Astrocyte (in vitro differentiated cells and primary cell): ENCODE data around the gene RAB9B. TPM values are rescaled to one million over a fixed set of nuclear protein-coding genes. Genes with fewer than 3 reads are reported as not detected.

Source experiments
- DNase-seq: peaks from one replicate; pipeline ENCODE4 v3.0.0-alpha.2; 2010; ENCODE audit warnings: low read depth
- FAIRE-seq: peaks from 2 replicates; lab custom pipeline; 2011; peaks lifted over from hg19 to GRCh38; lab: Jason Lieb, UNC
- H2AFZ ChIP-seq: 2 replicates; pipeline ENCODE4 v1.6.0; 2012; ENCODE audit warnings: low read depth, low read length, inconsistent platforms
- H3K27ac ChIP-seq: 2 replicates; pipeline ENCODE4 v1.5.1; 2011; ENCODE audit warnings: low read depth, low read length, inconsistent platforms
- H3K27me3 ChIP-seq: 2 replicates; pipeline ENCODE4 v1.6.0; 2011; ENCODE audit warnings: low read length, inconsistent platforms; ENCODE audit not compliant: insufficient read depth
- H3K36me3 ChIP-seq: 2 replicates; pipeline ENCODE4 v1.5.1; 2011; ENCODE audit warnings: low read length, inconsistent platforms; ENCODE audit not compliant: insufficient read depth
- H3K4me1 ChIP-seq: 2 replicates; pipeline ENCODE4 v1.5.1; 2011; ENCODE audit warnings: low read length, inconsistent platforms; ENCODE audit not compliant: insufficient read depth
- H3K4me2 ChIP-seq: 2 replicates; pipeline ENCODE4 v1.6.0; 2012; ENCODE audit warnings: low read length, inconsistent platforms
- H3K4me3 ChIP-seq: 2 replicates; pipeline ENCODE4 v1.5.1; 2011; ENCODE audit warnings: low read depth, mild to moderate bottlenecking, low read length, inconsistent platforms; ENCODE audit not compliant: insufficient read depth
- H3K79me2 ChIP-seq: 2 replicates; pipeline ENCODE4 v1.6.0; 2012; ENCODE audit warnings: mild to moderate bottlenecking, low read length, inconsistent platforms; ENCODE audit not compliant: insufficient read depth
- H3K9ac ChIP-seq: 2 replicates; pipeline ENCODE4 v1.6.0; 2012; ENCODE audit warnings: mild to moderate bottlenecking, low read length, inconsistent platforms
- H3K9me3 ChIP-seq: 2 replicates; pipeline ENCODE4 v1.5.1; 2012; ENCODE audit warnings: low read depth, mild to moderate bottlenecking, low read length, inconsistent platforms; ENCODE audit not compliant: insufficient read depth
- H4K20me1 ChIP-seq: 2 replicates; pipeline ENCODE4 v1.6.0; 2012; ENCODE audit warnings: low read length, inconsistent platforms; ENCODE audit not compliant: insufficient read depth
- H3K27ac Mint-ChIP-seq: one replicate; pipeline ENCODE4 v1.8.0; 2021; ENCODE audit warnings: mild to moderate bottlenecking, mixed read lengths; ENCODE audit not compliant: unreplicated experiment
- H3K27me3 Mint-ChIP-seq: one replicate; pipeline ENCODE4 v1.8.0; 2021; ENCODE audit warnings: low read depth, mixed read lengths; ENCODE audit not compliant: unreplicated experiment
- H3K36me3 Mint-ChIP-seq: one replicate; pipeline ENCODE4 v1.8.0; 2021; ENCODE audit warnings: low read depth, mixed read lengths; ENCODE audit not compliant: unreplicated experiment
- H3K4me1 Mint-ChIP-seq: one replicate; pipeline ENCODE4 v1.8.0; 2021; ENCODE audit warnings: low read depth, mixed read lengths; ENCODE audit not compliant: unreplicated experiment
- H3K4me3 Mint-ChIP-seq: one replicate; pipeline ENCODE4 v1.8.0; 2021; ENCODE audit warnings: mild to moderate bottlenecking, moderate library complexity, mixed read lengths; ENCODE audit not compliant: unreplicated experiment
- H3K9me3 Mint-ChIP-seq: one replicate; pipeline ENCODE4 v1.8.0; 2021; ENCODE audit warnings: mild to moderate bottlenecking, mixed read lengths; ENCODE audit not compliant: unreplicated experiment
- CTCF ChIP-seq: IDR thresholded peaks from 2 replicates; pipeline ENCODE4 v1.5.1; 2011; ENCODE audit warnings: low read depth, mild to moderate bottlenecking, inconsistent platforms, low read length, moderate library complexity; ENCODE audit not compliant: insufficient read depth
- EZH2 ChIP-seq: IDR thresholded peaks from 2 replicates; pipeline ENCODE4 v1.6.1; 2012; ENCODE audit warnings: mild to moderate bottlenecking, low read length, inconsistent platforms; ENCODE audit not compliant: insufficient read depth
- total RNA-seq: library from RNA; stranded (reverse); gene quantifications from 2 replicates; pipeline ENCODE4 v1.2.1, GENCODE V29; 2021

Gene RAB9B
- total RNA-seq, 1 donor from 2014 or later, result 2.2 TPM

GRCh38 chrX:103811858-103812257, 20.2 kb downstream of the RAB9B start:
- Histone ChIP-seq H3K9me3 (no peaks in the 10 kb centered on the region), H2AFZ (no peak overlapping the region), H3K79me2 (no peaks in the 10 kb centered on the region), H3K4me2 (no peak overlapping the region), H3K36me3 (no peaks in the 10 kb centered on the region), H3K9ac (no peak overlapping the region), H3K4me1 (no peaks in the 10 kb centered on the region), H4K20me1 (no peaks in the 10 kb centered on the region), H3K4me3 (no peak overlapping the region), H3K27ac (no peak overlapping the region), H3K27me3 (no peaks in the 10 kb centered on the region)
- H3K36me3 Mint-ChIP-seq, result no peaks in the 10 kb centered on the region
- H3K4me3 Mint-ChIP-seq, result no peak overlapping the region
- no peak for DNase-seq
- no peak for FAIRE-seq
- no peak for TF ChIP-seq CTCF
- TF ChIP-seq EZH2, result no peak
- no peaks in the 10 kb centered on the region for H3K4me1 Mint-ChIP-seq
- no peaks in the 10 kb centered on the region for H3K9me3 Mint-ChIP-seq
- H3K27me3 Mint-ChIP-seq, result no peaks in the 10 kb centered on the region
- H3K27ac Mint-ChIP-seq, result no peak overlapping the region

GRCh38 chrX:103806862-103807474, 25.1 kb downstream of the RAB9B start:
- Mint-ChIP-seq H3K9me3 (no peaks in the 10 kb centered on the region), H3K4me3 (no peak overlapping the region), H3K27ac (peak overlapping the region; percentile 16), H3K36me3 (no peaks in the 10 kb centered on the region), H3K4me1 (no peaks in the 10 kb centered on the region), H3K27me3 (no peaks in the 10 kb centered on the region)
- DNase-seq (no peak), FAIRE-seq (no peak)
- Histone ChIP-seq H3K79me2 (no peaks in the 10 kb centered on the region), H4K20me1 (no peaks in the 10 kb centered on the region), H3K27me3 (no peaks in the 10 kb centered on the region), H3K9ac (no peak overlapping the region), H3K4me1 (no peaks in the 10 kb centered on the region), H2AFZ (no peak overlapping the region), H3K9me3 (no peaks in the 10 kb centered on the region), H3K27ac (no peak overlapping the region), H3K4me3 (no peak overlapping the region), H3K4me2 (no peak overlapping the region), H3K36me3 (no peaks in the 10 kb centered on the region)
- TF ChIP-seq EZH2 (no peak), CTCF (no peak)

DNA sequence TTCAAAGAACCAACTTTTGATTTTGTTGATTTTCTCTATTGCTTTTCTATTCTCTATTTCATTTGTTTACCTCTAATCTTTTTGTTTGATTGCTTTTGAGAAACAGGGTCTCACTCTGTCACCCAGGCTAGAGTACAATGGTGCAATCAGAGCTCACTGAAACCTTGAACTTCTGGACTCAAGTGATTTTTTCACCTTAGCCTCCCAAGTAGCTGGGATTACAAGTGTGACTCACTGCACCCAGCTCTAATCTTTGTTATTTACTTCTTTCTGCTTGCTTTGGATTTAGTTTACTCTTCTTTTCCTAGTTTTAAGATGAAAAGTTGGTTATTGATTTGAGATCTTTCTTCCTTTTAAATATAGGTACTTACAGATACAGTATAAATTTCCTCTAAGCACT, 26.2 kb downstream of the RAB9B start:
- Mint-ChIP-seq H3K4me3 (no peak overlapping the region), H3K4me1 (no peaks in the 10 kb centered on the region), H3K27ac (no peak overlapping the region), H3K36me3 (no peaks in the 10 kb centered on the region), H3K9me3 (no peaks in the 10 kb centered on the region), H3K27me3 (no peaks in the 10 kb centered on the region)
- H3K36me3 ChIP-seq, result no peaks in the 10 kb centered on the region
- no peaks in the 10 kb centered on the region for H3K27me3 ChIP-seq
- DNase-seq (no peak), FAIRE-seq (no peak)
- no peak overlapping the region for H2AFZ ChIP-seq
- no peak for TF ChIP-seq CTCF
- no peak for TF ChIP-seq EZH2
- H3K4me2 ChIP-seq, result no peak overlapping the region
- no peaks in the 10 kb centered on the region for H3K9me3 ChIP-seq
- no peak overlapping the region for H3K9ac ChIP-seq
- no peak overlapping the region for H3K27ac ChIP-seq
- H3K4me1 ChIP-seq, result no peaks in the 10 kb centered on the region
- no peaks in the 10 kb centered on the region for H4K20me1 ChIP-seq
- H3K79me2 ChIP-seq, result no peaks in the 10 kb centered on the region
- no peak overlapping the region for H3K4me3 ChIP-seq
